ENCODE results near the gene GREM1. TPM values are rescaled to one million over a fixed set of nuclear protein-coding genes. Genes with fewer than 3 reads are reported as not detected.

The GREM1 gene
- total RNA-seq, 1 experiment from 2014 or later: 0.66 TPM

- no peaks in the 10 kb centered on the region for H4K20me1 ChIP-seq (ENCODE audit: insufficient read depth)
- no peaks in the 10 kb centered on the region for H3K9me3 ChIP-seq (ENCODE audit: control insufficient read depth in 1 of 2, insufficient read depth in 1 of 2, low read depth in 1 of 2, low read length in 2 of 2)
- H3K4me1 ChIP-seq (ENCODE audit: control insufficient read depth in 1 of 2, insufficient read depth in 2 of 2, low read length in 2 of 2): no peaks in the 10 kb centered on the region
- H3K36me3 ChIP-seq (ENCODE audit: control insufficient read depth in 1 of 2, insufficient read depth in 2 of 2, low read length in 2 of 2): no peaks in the 10 kb centered on the region
- TF ChIP-seq TCF7L2 (IDR thresholded peaks at IDR 0.05; ENCODE audit: borderline replicate concordance, extremely low read depth, insufficient read depth, insufficient read length): no peak
- TF ChIP-seq SIN3A (IDR thresholded peaks at IDR 0.05; ENCODE audit: low read depth): no peak
- TF ChIP-seq REST (IDR thresholded peaks at IDR 0.05; ENCODE audit: low read depth): no peak
- TF ChIP-seq POLR2AphosphoS5 (IDR thresholded peaks at IDR 0.05; ENCODE audit: low read depth, low read length): no peak
- TF ChIP-seq CBX3 (IDR thresholded peaks at IDR 0.05; ENCODE audit: low read depth): no peak
- ATAC-seq (no peak), DNase-seq (ENCODE audit: low read depth, low spot score) (no peak)
- H2AFZ ChIP-seq (ENCODE audit: low read depth, low read length, poor library complexity, severe bottlenecking): no peak overlapping the region
- intact Hi-C loops (cut with micrococcal nuclease): no loop called here
- no peaks in the 10 kb centered on the region for H3K9me2 ChIP-seq (ENCODE audit: insufficient read depth)
- no peak overlapping the region for H3K4me2 ChIP-seq (ENCODE audit: low read length)
- BruUV-seq (replicated peaks): no TSS peak
- no peaks in the 10 kb centered on the region for H3K79me2 ChIP-seq (ENCODE audit: insufficient read depth, low read length)
- H3K27ac ChIP-seq (ENCODE audit: low read depth, low read length): no peak overlapping the region
- ChIA-PET POLR2A (no interaction called here), CTCF (no interaction called here), RAD21 (ENCODE audit: low non-redundant PET in 1 of 2, low total read pairs in 2 of 2, uncharacterized antibody in 2 of 2, unreplicated experiment in 2 of 2) (no interaction called here)
- no peaks in the 10 kb centered on the region for H3K27me3 ChIP-seq (ENCODE audit: insufficient read depth, low read length)
- H3K9ac ChIP-seq (ENCODE audit: low read length): no peak overlapping the region
- no peak overlapping the region for H3K4me3 ChIP-seq (replicated peaks in 1 of 2; ENCODE audit: low read depth in 1 of 2, low read length in 2 of 2)
These were observed 40.5 kb upstream of the GREM1 start for GRCh38 chr15:32677238-32677750.

GRCh38 chr15:32679298-32679690 lies 38.5 kb upstream of the GREM1 start:
- no peaks in the 10 kb centered on the region for H3K9me2 ChIP-seq (ENCODE audit: insufficient read depth)
- H3K4me1 ChIP-seq (ENCODE audit: control insufficient read depth in 1 of 2, insufficient read depth in 2 of 2, low read length in 2 of 2): no peaks in the 10 kb centered on the region
- H3K27ac ChIP-seq (ENCODE audit: low read depth, low read length): no peak overlapping the region
- no peak for DNase-seq (ENCODE audit: low read depth, low spot score)
- CTCF ChIA-PET: no interaction called here
- no peaks in the 10 kb centered on the region for H3K36me3 ChIP-seq (ENCODE audit: control insufficient read depth in 1 of 2, insufficient read depth in 2 of 2, low read length in 2 of 2)
- H3K4me2 ChIP-seq (ENCODE audit: low read length): no peak overlapping the region
- no peak overlapping the region for H3K4me3 ChIP-seq (replicated peaks in 1 of 2; ENCODE audit: low read depth in 1 of 2, low read length in 2 of 2)
- RAD21 ChIA-PET (ENCODE audit: low non-redundant PET in 1 of 2, low total read pairs in 2 of 2, uncharacterized antibody in 2 of 2, unreplicated experiment in 2 of 2): no interaction called here
- BruUV-seq (replicated peaks): no TSS peak
- no peaks in the 10 kb centered on the region for H3K79me2 ChIP-seq (ENCODE audit: insufficient read depth, low read length)
- H4K20me1 ChIP-seq (ENCODE audit: insufficient read depth): no peaks in the 10 kb centered on the region
- TF ChIP-seq CTCF (IDR thresholded peaks at IDR 0.05 in 2 of 3, conservative IDR thresholded peaks at IDR 0.05 in 1 of 3; ENCODE audit: borderline replicate concordance in 1 of 3, insufficient read depth in 1 of 3, low read depth in 2 of 3, low read length in 2 of 3): peak in 2 of 3 experiments; percentile 19 to 24; a peak in 4 of 6 replicates
- no peak for TF ChIP-seq SP1 (IDR thresholded peaks at IDR 0.05; ENCODE audit: low read depth)
- no peak for TF ChIP-seq MAX (IDR thresholded peaks at IDR 0.05)
- H3K27me3 ChIP-seq (ENCODE audit: insufficient read depth, low read length): no peaks in the 10 kb centered on the region
- no peak overlapping the region for H2AFZ ChIP-seq (ENCODE audit: low read depth, low read length, poor library complexity, severe bottlenecking)
- peak; percentile 52; the same call in 1 of the 2 replicates for ATAC-seq
- no peak overlapping the region for H3K9ac ChIP-seq (ENCODE audit: low read length)
- intact Hi-C loops (cut with micrococcal nuclease): no loop called here
- POLR2A ChIA-PET: no interaction called here
- H3K9me3 ChIP-seq (ENCODE audit: control insufficient read depth in 1 of 2, insufficient read depth in 1 of 2, low read depth in 1 of 2, low read length in 2 of 2): no peaks in the 10 kb centered on the region

Data from HCT116 (cell line).